Amniotic epithelial cell (primary cell): ENCODE data around the gene ARMC3.

Experiments
- DNase-seq: peaks from one replicate; pipeline ENCODE4 v3.0.0-alpha.2; 2010; ENCODE audit warnings: low read depth

The ARMC3 gene

GRCh38 chr10:22993314-22993713 is 65.5 kb downstream of the ARMC3 start:
- DNase-seq: no peak

- DNase-seq: peak; percentile 10
Observed at GRCh38 chr10:22997096-22997495, 69.2 kb downstream of the ARMC3 start.

GRCh38 chr10:22998091-22998490 is 70.2 kb downstream of the ARMC3 start:
- no peak for DNase-seq

GRCh38 chr10:22999942-23000341 is 72.1 kb downstream of the ARMC3 start:
- DNase-seq: no peak

- no peak for DNase-seq
Observed at GRCh38 chr10:23001901-23002516, 74.2 kb downstream of the ARMC3 start.

GRCh38 chr10:23005150-23005549 is 77.3 kb downstream of the ARMC3 start:
- no peak for DNase-seq

GRCh38 chr10:23013581-23014335 is 85.9 kb downstream of the ARMC3 start:
- no peak for DNase-seq

GRCh38 chr10:23015021-23015707 is 87.3 kb downstream of the ARMC3 start:
- no peak for DNase-seq

GRCh38 chr10:23016636-23017035 is 88.8 kb downstream of the ARMC3 start:
- DNase-seq: no peak

GRCh38 chr10:23019633-23020032 is 91.8 kb downstream of the ARMC3 start:
- no peak for DNase-seq

GRCh38 chr10:23021430-23021829 is 93.6 kb downstream of the ARMC3 start:
- DNase-seq: no peak

GRCh38 chr10:23024002-23024401 is 96.1 kb downstream of the ARMC3 start:
- no peak for DNase-seq

GRCh38 chr10:23031318-23031717 is 103.5 kb downstream of the ARMC3 start:
- DNase-seq: no peak

- DNase-seq: no peak
Observed at GRCh38 chr10:23034790-23035189, 106.9 kb downstream of the ARMC3 start.

- DNase-seq: peak; percentile 3
Observed at GRCh38 chr10:23035569-23035968, 107.7 kb downstream of the ARMC3 start.

GRCh38 chr10:23037152-23037551 is 109.3 kb downstream of the ARMC3 start:
- DNase-seq: no peak

- no peak for DNase-seq
Observed at GRCh38 chr10:23037561-23037960, 109.7 kb downstream of the ARMC3 start.

- no peak for DNase-seq
Observed at GRCh38 chr10:23038172-23038571, 110.3 kb downstream of the ARMC3 start.

- no peak for DNase-seq
Observed at GRCh38 chr10:23040002-23040401, 112.1 kb downstream of the ARMC3 start.

GRCh38 chr10:23046027-23046426 is 118.2 kb downstream of the ARMC3 start:
- no peak for DNase-seq

GRCh38 chr10:23047201-23048050 is 119.6 kb downstream of the ARMC3 start:
- DNase-seq: peak; percentile 4

GRCh38 chr10:23048191-23048590 is 120.3 kb downstream of the ARMC3 start:
- no peak for DNase-seq
